Esophagus squamous epithelium (tissue), 4 donors: ENCODE measurements around the gene FRMD4A.

Experiments used
- POLR2A ChIP-seq, 4 donors: fragments of 450-650 bp; IDR thresholded peaks; one replicate each; pipeline ENCODE4 v1.6.1; 2017; ENCODE audit warnings: antibody characterized with exemption in 4 of 4, mild to moderate bottlenecking in 4 of 4, moderate library complexity in 3 of 4
- TF ChIP-seq, protein P1 (sequence below), 6 experiments: fragments of 450-650 bp in 4 of 6; fragments of 200-600 bp in 2 of 6; sonication (generic) in 2 of 6; IDR thresholded peaks; one replicate each; pipeline ENCODE4 v1.5.1; 2016 to 2019; ENCODE audit warnings: antibody characterized with exemption in 6 of 6, mild to moderate bottlenecking in 4 of 6, moderate library complexity in 4 of 6

GRCh38 chr10:13969792-13970140 lies 361.0 kb downstream of the FRMD4A start:
- TF ChIP-seq POLR2A (IDR thresholded peaks at IDR 0.05): no peak
- TF ChIP-seq, protein P1, sequence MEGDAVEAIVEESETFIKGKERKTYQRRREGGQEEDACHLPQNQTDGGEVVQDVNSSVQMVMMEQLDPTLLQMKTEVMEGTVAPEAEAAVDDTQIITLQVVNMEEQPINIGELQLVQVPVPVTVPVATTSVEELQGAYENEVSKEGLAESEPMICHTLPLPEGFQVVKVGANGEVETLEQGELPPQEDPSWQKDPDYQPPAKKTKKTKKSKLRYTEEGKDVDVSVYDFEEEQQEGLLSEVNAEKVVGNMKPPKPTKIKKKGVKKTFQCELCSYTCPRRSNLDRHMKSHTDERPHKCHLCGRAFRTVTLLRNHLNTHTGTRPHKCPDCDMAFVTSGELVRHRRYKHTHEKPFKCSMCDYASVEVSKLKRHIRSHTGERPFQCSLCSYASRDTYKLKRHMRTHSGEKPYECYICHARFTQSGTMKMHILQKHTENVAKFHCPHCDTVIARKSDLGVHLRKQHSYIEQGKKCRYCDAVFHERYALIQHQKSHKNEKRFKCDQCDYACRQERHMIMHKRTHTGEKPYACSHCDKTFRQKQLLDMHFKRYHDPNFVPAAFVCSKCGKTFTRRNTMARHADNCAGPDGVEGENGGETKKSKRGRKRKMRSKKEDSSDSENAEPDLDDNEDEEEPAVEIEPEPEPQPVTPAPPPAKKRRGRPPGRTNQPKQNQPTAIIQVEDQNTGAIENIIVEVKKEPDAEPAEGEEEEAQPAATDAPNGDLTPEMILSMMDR (IDR thresholded peaks at IDR 0.05): no peak
